Memory B cell (primary cell): ENCODE measurements around the gene ZNF609.
A peak's percentile ranks its signal among the peaks of the same experiment; 100 is the strongest.

Experiments
- ATAC-seq: fragments of 150-1000 bp; cut with Tn5 transposase; 2 replicates; pipeline ENCODE4 v1.10.0; 2021; ENCODE audit warnings: low read depth, mild to moderate bottlenecking, moderate library complexity
- DNase-seq, 2 donors: peaks; one replicate each; pipeline ENCODE4 v3.0.0; 2022; ENCODE audit warnings: low spot score in 2 of 2
- H3K27ac Mint-ChIP-seq: one replicate; pipeline ENCODE4 v1.8.0; 2022; ENCODE audit warnings: mild to moderate bottlenecking, moderate library complexity, mixed read lengths
- H3K27me3 Mint-ChIP-seq: one replicate; pipeline ENCODE4 v1.8.0; 2022; ENCODE audit warnings: mixed read lengths
- H3K36me3 Mint-ChIP-seq: one replicate; pipeline ENCODE4 v1.8.0; 2022; ENCODE audit warnings: mild to moderate bottlenecking, mixed read lengths
- H3K4me1 Mint-ChIP-seq: one replicate; pipeline ENCODE4 v1.8.0; 2022; ENCODE audit warnings: mixed read lengths
- H3K4me3 Mint-ChIP-seq: one replicate; pipeline ENCODE4 v1.8.0; 2022; ENCODE audit warnings: mild to moderate bottlenecking, moderate library complexity, mixed read lengths
- H3K9me3 Mint-ChIP-seq: one replicate; pipeline ENCODE4 v1.8.0; 2022; ENCODE audit warnings: mixed read lengths

Gene ZNF609, protein sequence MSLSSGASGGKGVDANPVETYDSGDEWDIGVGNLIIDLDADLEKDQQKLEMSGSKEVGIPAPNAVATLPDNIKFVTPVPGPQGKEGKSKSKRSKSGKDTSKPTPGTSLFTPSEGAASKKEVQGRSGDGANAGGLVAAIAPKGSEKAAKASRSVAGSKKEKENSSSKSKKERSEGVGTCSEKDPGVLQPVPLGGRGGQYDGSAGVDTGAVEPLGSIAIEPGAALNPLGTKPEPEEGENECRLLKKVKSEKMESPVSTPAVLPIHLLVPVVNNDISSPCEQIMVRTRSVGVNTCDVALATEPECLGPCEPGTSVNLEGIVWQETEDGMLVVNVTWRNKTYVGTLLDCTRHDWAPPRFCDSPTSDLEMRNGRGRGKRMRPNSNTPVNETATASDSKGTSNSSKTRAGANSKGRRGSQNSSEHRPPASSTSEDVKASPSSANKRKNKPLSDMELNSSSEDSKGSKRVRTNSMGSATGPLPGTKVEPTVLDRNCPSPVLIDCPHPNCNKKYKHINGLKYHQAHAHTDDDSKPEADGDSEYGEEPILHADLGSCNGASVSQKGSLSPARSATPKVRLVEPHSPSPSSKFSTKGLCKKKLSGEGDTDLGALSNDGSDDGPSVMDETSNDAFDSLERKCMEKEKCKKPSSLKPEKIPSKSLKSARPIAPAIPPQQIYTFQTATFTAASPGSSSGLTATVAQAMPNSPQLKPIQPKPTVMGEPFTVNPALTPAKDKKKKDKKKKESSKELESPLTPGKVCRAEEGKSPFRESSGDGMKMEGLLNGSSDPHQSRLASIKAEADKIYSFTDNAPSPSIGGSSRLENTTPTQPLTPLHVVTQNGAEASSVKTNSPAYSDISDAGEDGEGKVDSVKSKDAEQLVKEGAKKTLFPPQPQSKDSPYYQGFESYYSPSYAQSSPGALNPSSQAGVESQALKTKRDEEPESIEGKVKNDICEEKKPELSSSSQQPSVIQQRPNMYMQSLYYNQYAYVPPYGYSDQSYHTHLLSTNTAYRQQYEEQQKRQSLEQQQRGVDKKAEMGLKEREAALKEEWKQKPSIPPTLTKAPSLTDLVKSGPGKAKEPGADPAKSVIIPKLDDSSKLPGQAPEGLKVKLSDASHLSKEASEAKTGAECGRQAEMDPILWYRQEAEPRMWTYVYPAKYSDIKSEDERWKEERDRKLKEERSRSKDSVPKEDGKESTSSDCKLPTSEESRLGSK (N-terminal part only)

GRCh38 chr15:64460206-64460723 lies at the start of gene ZNF609:
TSS of gene ZNF609 (plus strand) at chr15:64460578. CDS start at chr15:64499420, 38,842 bp downstream.
- peak within 1 kb of the TSS; percentile 14 for H3K27ac Mint-ChIP-seq
- H3K36me3 Mint-ChIP-seq = no peaks in the 10 kb centered on the region
- H3K4me1 Mint-ChIP-seq = peaks cover 43% of the 10 kb centered on the region
- no peaks in the 10 kb centered on the region for H3K27me3 Mint-ChIP-seq
- no peaks in the 10 kb centered on the region for H3K9me3 Mint-ChIP-seq
- peak within 1 kb of the TSS; percentile 89 for H3K4me3 Mint-ChIP-seq
- ATAC-seq (peak; percentile 67), DNase-seq (peak; percentile 88 to 97)

GRCh38 chr15:64412216-64412615 lies 48.2 kb upstream of the ZNF609 start:
- H3K4me3 Mint-ChIP-seq = no peak overlapping the region
- no peaks in the 10 kb centered on the region for H3K4me1 Mint-ChIP-seq
- H3K27me3 Mint-ChIP-seq = no peaks in the 10 kb centered on the region
- H3K9me3 Mint-ChIP-seq = no peaks in the 10 kb centered on the region
- H3K36me3 Mint-ChIP-seq = peaks cover 41% of the 10 kb centered on the region
- no peak for DNase-seq
- no peak for ATAC-seq
- H3K27ac Mint-ChIP-seq = peak overlapping the region; percentile 9

DNA sequence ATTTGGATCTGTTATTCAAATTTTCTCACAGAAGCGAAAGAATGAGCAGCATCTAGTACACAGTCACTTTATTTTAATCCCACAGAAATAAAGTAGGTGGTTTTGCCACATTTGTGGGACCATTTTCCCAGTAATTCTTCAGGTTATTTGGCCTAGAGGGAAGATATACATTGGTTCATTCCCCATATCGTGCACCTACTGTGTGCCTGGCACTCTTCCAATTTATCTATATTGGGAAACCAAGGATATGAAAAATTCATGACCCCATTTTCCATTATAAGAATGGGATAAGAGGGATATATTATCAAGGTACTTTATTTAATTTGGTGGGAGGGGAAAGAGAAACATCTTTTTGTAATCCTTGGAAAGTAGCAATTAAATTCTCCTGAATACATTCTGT lies 37.7 kb upstream of the ZNF609 start:
- Mint-ChIP-seq H3K27ac (no peak overlapping the region), H3K9me3 (no peaks in the 10 kb centered on the region), H3K4me3 (no peak overlapping the region), H3K27me3 (no peaks in the 10 kb centered on the region), H3K36me3 (peaks cover 15% of the 10 kb centered on the region), H3K4me1 (peaks cover 5% of the 10 kb centered on the region)
- DNase-seq (no peak), ATAC-seq (no peak)

DNA sequence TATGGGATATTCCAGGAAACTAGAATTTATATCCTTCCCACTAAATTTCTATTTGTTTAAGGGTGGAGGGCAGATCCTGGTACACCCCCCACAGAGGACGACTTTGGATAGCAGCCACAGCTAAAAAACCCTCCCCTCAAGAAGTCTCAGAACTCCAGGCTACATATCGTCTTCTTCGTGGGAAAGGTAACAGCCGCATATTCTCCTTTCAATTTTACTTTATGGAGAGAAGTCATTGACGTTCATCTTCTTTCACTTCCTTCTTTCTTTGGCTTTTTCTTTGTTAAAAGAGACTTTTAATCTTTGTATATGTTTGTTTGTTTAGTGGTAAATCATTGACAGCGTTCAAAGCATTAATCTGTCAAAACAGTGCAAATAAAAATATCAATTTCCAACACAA lies 36.4 kb upstream of the ZNF609 start:
- H3K4me3 Mint-ChIP-seq = peak overlapping the region; percentile 41
- DNase-seq (no peak), ATAC-seq (peak; percentile 55)
- peaks cover 12% of the 10 kb centered on the region for H3K36me3 Mint-ChIP-seq
- no peaks in the 10 kb centered on the region for H3K27me3 Mint-ChIP-seq
- H3K4me1 Mint-ChIP-seq = peaks cover 5% of the 10 kb centered on the region
- H3K27ac Mint-ChIP-seq = peak overlapping the region; percentile 28
- no peaks in the 10 kb centered on the region for H3K9me3 Mint-ChIP-seq

DNA sequence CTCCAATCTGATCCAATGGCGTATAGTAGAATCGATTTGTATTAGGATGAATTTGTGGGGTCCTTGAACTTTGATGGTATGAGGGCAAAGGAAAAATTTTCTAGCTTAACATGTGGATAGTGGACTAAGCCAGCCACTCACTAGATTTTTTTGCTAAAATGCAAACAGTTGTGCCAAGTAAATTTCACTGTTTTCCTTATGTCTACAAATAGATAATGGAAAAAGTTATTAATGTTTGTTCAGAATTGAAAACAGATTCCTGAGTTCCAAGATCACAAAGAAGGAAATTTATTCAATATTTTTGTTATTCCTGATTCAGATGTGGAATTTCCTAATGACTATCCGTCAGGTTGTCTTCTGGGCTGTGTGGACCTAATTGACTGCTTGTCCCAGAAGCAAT lies 35.2 kb upstream of the ZNF609 start:
- ATAC-seq (no peak), DNase-seq (no peak)
- H3K27ac Mint-ChIP-seq = peak overlapping the region; percentile 75
- no peaks in the 10 kb centered on the region for H3K9me3 Mint-ChIP-seq
- no peaks in the 10 kb centered on the region for H3K27me3 Mint-ChIP-seq
- peaks cover 8% of the 10 kb centered on the region for H3K4me1 Mint-ChIP-seq
- H3K4me3 Mint-ChIP-seq = no peak overlapping the region
- peaks cover 18% of the 10 kb centered on the region for H3K36me3 Mint-ChIP-seq

DNA sequence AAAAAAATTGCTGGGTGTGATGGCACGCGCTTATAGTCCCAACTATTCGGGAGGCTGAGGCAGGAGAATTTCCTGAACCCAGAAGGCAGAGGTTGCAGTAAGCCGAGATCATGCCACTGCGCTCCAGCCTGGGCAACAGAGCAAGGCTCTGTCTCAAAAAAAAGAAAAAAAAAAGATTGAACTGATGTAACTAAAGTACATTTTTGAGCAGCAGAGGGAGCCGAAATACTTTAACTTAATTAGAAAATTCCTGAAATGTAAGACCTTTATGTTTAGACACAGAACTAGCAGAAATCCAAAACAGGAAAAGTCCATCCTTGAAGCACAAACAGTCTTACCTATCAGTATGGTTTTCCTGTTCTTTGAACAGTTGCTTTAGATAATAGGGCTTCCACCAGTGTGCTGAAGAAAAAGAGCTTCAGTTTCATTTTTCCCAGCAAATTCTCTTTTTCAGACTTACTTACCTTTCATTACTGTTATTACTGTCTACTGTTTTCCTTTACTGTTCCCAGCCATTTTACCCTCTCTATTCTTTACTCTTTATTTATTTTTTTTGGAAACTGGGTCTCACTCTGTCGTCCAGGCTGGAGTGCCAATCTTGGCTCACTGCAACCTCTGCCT lies 33.4 kb upstream of the ZNF609 start:
- H3K4me3 Mint-ChIP-seq = no peak overlapping the region
- no peaks in the 10 kb centered on the region for H3K9me3 Mint-ChIP-seq
- peaks cover 16% of the 10 kb centered on the region for H3K36me3 Mint-ChIP-seq
- no peaks in the 10 kb centered on the region for H3K27me3 Mint-ChIP-seq
- H3K27ac Mint-ChIP-seq = no peak overlapping the region
- ATAC-seq (no peak), DNase-seq (no peak)
- H3K4me1 Mint-ChIP-seq = peaks cover 8% of the 10 kb centered on the region

- Mint-ChIP-seq H3K27ac (peak overlapping the region; percentile 47), H3K36me3 (peaks cover 20% of the 10 kb centered on the region), H3K27me3 (no peaks in the 10 kb centered on the region), H3K4me3 (no peak overlapping the region), H3K9me3 (no peaks in the 10 kb centered on the region), H3K4me1 (peaks cover 5% of the 10 kb centered on the region)
- DNase-seq (no peak), ATAC-seq (no peak)
Measured at GRCh38 chr15:64429448-64429847, 30.9 kb upstream of the ZNF609 start.

GRCh38 chr15:64430000-64430735 lies 30.2 kb upstream of the ZNF609 start:
- no peaks in the 10 kb centered on the region for H3K27me3 Mint-ChIP-seq
- H3K27ac Mint-ChIP-seq = peak overlapping the region; percentile 47
- H3K4me1 Mint-ChIP-seq = peaks cover 5% of the 10 kb centered on the region
- DNase-seq = no peak
- no peak for ATAC-seq
- H3K4me3 Mint-ChIP-seq = no peak overlapping the region
- no peaks in the 10 kb centered on the region for H3K9me3 Mint-ChIP-seq
- peaks cover 17% of the 10 kb centered on the region for H3K36me3 Mint-ChIP-seq

DNA sequence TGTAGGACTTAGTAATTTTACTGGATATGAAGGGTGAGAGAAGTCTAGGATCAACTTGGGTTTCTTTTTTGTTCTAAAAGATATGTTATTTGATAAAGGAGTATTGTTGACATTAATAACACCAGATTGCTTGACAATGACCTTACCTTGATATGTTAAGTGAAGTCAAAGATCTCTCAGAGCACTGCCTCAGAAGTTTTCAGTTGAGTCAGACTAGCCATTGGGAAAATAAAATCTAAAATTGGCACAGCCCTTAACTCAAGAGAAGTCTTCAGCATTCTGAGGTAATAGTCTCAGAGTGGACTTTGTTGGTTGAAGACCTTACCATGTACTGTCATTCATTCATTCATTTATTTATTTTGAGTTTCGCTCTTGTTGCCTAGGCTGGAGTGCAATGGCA lies 22.4 kb upstream of the ZNF609 start:
- Mint-ChIP-seq H3K4me1 (peaks cover 2% of the 10 kb centered on the region), H3K27ac (no peak overlapping the region), H3K9me3 (no peaks in the 10 kb centered on the region), H3K27me3 (no peaks in the 10 kb centered on the region), H3K4me3 (no peak overlapping the region), H3K36me3 (peaks cover 13% of the 10 kb centered on the region)
- ATAC-seq = no peak
- no peak for DNase-seq

DNA sequence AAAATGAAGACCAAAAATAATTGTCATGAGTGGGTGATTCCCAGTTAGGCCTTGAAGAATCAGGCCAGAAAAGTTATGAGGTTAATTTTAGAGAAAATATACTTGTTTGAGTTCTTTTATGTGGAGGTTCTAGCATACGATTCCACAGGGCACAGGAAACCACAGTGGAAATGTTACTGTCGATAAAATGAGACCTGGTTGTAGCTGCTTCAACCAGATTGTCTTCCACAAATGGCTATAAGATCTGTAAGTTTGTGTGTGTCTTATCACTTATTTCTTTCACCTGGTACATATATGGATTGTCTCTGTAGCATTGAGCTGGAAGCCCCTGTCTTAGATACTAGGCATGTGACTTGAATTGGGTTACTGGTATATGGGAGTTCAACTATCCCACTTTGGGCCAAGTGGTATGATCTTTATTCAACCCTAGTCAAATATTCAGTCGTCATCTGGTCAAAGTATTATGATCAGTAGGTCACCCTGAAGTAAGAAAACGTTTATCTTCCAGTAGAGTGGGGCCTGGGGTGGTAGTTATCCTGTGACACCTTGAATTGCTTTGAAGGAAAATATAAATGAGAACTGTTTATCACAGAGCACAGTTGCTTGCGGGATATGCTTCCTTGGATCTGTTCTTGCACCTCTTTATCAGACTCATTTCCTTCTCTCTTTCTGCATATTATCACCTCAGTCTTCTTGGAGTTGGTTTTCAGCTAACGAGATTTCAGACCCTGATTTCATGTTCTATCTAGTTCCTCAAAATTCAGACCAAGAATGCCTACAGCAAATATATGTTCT lies 21.5 kb upstream of the ZNF609 start:
- DNase-seq (no peak), ATAC-seq (no peak)
- Mint-ChIP-seq H3K27ac (no peak overlapping the region), H3K4me1 (peaks cover 2% of the 10 kb centered on the region), H3K27me3 (no peaks in the 10 kb centered on the region), H3K9me3 (no peaks in the 10 kb centered on the region), H3K36me3 (peaks cover 11% of the 10 kb centered on the region), H3K4me3 (no peak overlapping the region)

DNA sequence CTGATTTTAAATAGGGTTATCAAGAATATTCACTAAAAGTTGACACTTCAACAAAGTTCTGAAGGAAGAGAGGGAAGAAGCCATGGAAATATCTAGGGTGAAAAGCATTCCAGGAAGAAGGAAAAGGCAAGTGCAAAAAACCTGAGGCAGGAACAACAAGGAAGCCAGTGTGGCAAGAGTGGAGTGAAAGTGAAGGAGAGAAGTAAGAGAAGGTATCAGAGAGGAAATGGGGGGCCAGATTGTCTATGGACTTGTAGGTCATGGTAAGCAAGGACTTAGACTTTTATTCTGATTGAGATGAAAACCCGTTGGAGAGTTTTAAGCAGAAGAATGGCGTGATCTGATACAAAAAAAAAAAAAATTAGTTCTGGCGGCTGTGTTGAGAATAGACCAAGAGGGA lies 18.5 kb upstream of the ZNF609 start:
- no peaks in the 10 kb centered on the region for H3K27me3 Mint-ChIP-seq
- DNase-seq = no peak
- no peak overlapping the region for H3K27ac Mint-ChIP-seq
- H3K4me1 Mint-ChIP-seq = peaks cover 2% of the 10 kb centered on the region
- H3K36me3 Mint-ChIP-seq = peaks cover 12% of the 10 kb centered on the region
- H3K4me3 Mint-ChIP-seq = no peak overlapping the region
- H3K9me3 Mint-ChIP-seq = no peaks in the 10 kb centered on the region
- no peak for ATAC-seq

GRCh38 chr15:64443016-64443415 lies 17.4 kb upstream of the ZNF609 start:
- H3K4me1 Mint-ChIP-seq = peaks cover 7% of the 10 kb centered on the region
- ATAC-seq = no peak
- no peak overlapping the region for H3K27ac Mint-ChIP-seq
- no peaks in the 10 kb centered on the region for H3K27me3 Mint-ChIP-seq
- no peak for DNase-seq
- H3K9me3 Mint-ChIP-seq = no peaks in the 10 kb centered on the region
- no peak overlapping the region for H3K4me3 Mint-ChIP-seq
- H3K36me3 Mint-ChIP-seq = peaks cover 18% of the 10 kb centered on the region
